ENCODE results near the gene MYO1D.

Gene MYO1D

GRCh38 chr17:32673964-32674363 lies 203.0 kb downstream of the MYO1D start:
- no peaks in the 10 kb centered on the region for H3K36me3 ChIP-seq (ENCODE audit: control insufficient read depth, insufficient read depth, low read length)
- H3K27me3 ChIP-seq (ENCODE audit: insufficient read depth, low read length, poor library complexity): no peaks in the 10 kb centered on the region
- H2BK5ac ChIP-seq (ENCODE audit: low read length): no peak overlapping the region
- no CpG with 5 or more reads among the region's 3 CpGs for WGBS (ENCODE audit: extremely low coverage, insufficient coverage, low lambda C conversion rate)
- H4K5ac ChIP-seq (ENCODE audit: low read length): no peak overlapping the region
- H2BK15ac ChIP-seq (replicated peaks; ENCODE audit: low read depth): no peak overlapping the region
- DNase-seq: peak; percentile 14
- no peak overlapping the region for H3K4me3 ChIP-seq (ENCODE audit: low read length)
- H3K23ac ChIP-seq (ENCODE audit: low read length): no peak overlapping the region
- no peak overlapping the region for H3K56ac ChIP-seq (ENCODE audit: low read length)
- H3K4me1 ChIP-seq (ENCODE audit: control insufficient read depth, low read depth, low read length): no peaks in the 10 kb centered on the region
- no peak overlapping the region for H2AK5ac ChIP-seq (ENCODE audit: low read length)
- H3K79me1 ChIP-seq (ENCODE audit: low read length): no peaks in the 10 kb centered on the region
- H3K4me2 ChIP-seq (ENCODE audit: low read length): no peak overlapping the region
- no peak overlapping the region for H3K9ac ChIP-seq (ENCODE audit: low read length)
- H4K8ac ChIP-seq (ENCODE audit: low read depth, low read length): no peak overlapping the region
- H3K79me2 ChIP-seq (ENCODE audit: control insufficient read depth, insufficient read depth, low read length): no peaks in the 10 kb centered on the region
- no peak overlapping the region for H2BK120ac ChIP-seq (ENCODE audit: low read depth, low read length)
- no peak overlapping the region for H3K18ac ChIP-seq (ENCODE audit: low read length)
- no peak overlapping the region for H3K27ac ChIP-seq (ENCODE audit: low read depth, low read length)
- H3K4ac ChIP-seq (ENCODE audit: low read depth, low read length): no peak overlapping the region

- Histone ChIP-seq H3K4me2 (ENCODE audit: low read length) (no peak overlapping the region), H3K56ac (ENCODE audit: low read length) (no peak overlapping the region), H3K36me3 (ENCODE audit: control insufficient read depth, insufficient read depth, low read length) (no peaks in the 10 kb centered on the region), H2BK15ac (replicated peaks; ENCODE audit: low read depth) (no peak overlapping the region), H3K4ac (ENCODE audit: low read depth, low read length) (no peak overlapping the region), H3K27ac (ENCODE audit: low read depth, low read length) (no peak overlapping the region), H4K8ac (ENCODE audit: low read depth, low read length) (no peak overlapping the region), H3K9ac (ENCODE audit: low read length) (no peak overlapping the region), H3K4me3 (ENCODE audit: low read length) (no peak overlapping the region), H2BK120ac (ENCODE audit: low read depth, low read length) (no peak overlapping the region), H3K23ac (ENCODE audit: low read length) (no peak overlapping the region), H3K18ac (ENCODE audit: low read length) (no peak overlapping the region), H3K27me3 (ENCODE audit: insufficient read depth, low read length, poor library complexity) (no peaks in the 10 kb centered on the region), H3K4me1 (ENCODE audit: control insufficient read depth, low read depth, low read length) (no peaks in the 10 kb centered on the region), H2AK5ac (ENCODE audit: low read length) (no peak overlapping the region), H4K5ac (ENCODE audit: low read length) (no peak overlapping the region), H3K79me1 (ENCODE audit: low read length) (no peaks in the 10 kb centered on the region), H2BK5ac (ENCODE audit: low read length) (no peak overlapping the region), H3K79me2 (ENCODE audit: control insufficient read depth, insufficient read depth, low read length) (no peaks in the 10 kb centered on the region)
- no CpG with 5 or more reads among the region's 1 CpG for WGBS (ENCODE audit: extremely low coverage, insufficient coverage, low lambda C conversion rate)
- DNase-seq: no peak
Observed at GRCh38 chr17:32672711-32673110, 204.2 kb downstream of the MYO1D start.

GRCh38 chr17:32671896-32672295 lies 205.0 kb downstream of the MYO1D start:
- no peak overlapping the region for H2BK120ac ChIP-seq (ENCODE audit: low read depth, low read length)
- whole genome bisulfite sequencing (ENCODE audit: extremely low coverage, insufficient coverage, low lambda C conversion rate): no CpG with 5 or more reads among the region's 1 CpG
- H3K4ac ChIP-seq (ENCODE audit: low read depth, low read length): no peak overlapping the region
- H3K27ac ChIP-seq (ENCODE audit: low read depth, low read length): no peak overlapping the region
- no peak overlapping the region for H3K56ac ChIP-seq (ENCODE audit: low read length)
- H2BK15ac ChIP-seq (replicated peaks; ENCODE audit: low read depth): no peak overlapping the region
- no peaks in the 10 kb centered on the region for H3K36me3 ChIP-seq (ENCODE audit: control insufficient read depth, insufficient read depth, low read length)
- H3K4me2 ChIP-seq (ENCODE audit: low read length): no peak overlapping the region
- H3K79me2 ChIP-seq (ENCODE audit: control insufficient read depth, insufficient read depth, low read length): no peaks in the 10 kb centered on the region
- no peak overlapping the region for H3K23ac ChIP-seq (ENCODE audit: low read length)
- H3K79me1 ChIP-seq (ENCODE audit: low read length): no peaks in the 10 kb centered on the region
- no peak overlapping the region for H4K8ac ChIP-seq (ENCODE audit: low read depth, low read length)
- no peak overlapping the region for H3K9ac ChIP-seq (ENCODE audit: low read length)
- no peaks in the 10 kb centered on the region for H3K27me3 ChIP-seq (ENCODE audit: insufficient read depth, low read length, poor library complexity)
- no peaks in the 10 kb centered on the region for H3K4me1 ChIP-seq (ENCODE audit: control insufficient read depth, low read depth, low read length)
- H3K18ac ChIP-seq (ENCODE audit: low read length): no peak overlapping the region
- no peak for DNase-seq
- H2AK5ac ChIP-seq (ENCODE audit: low read length): no peak overlapping the region
- H2BK5ac ChIP-seq (ENCODE audit: low read length): no peak overlapping the region
- no peak overlapping the region for H3K4me3 ChIP-seq (ENCODE audit: low read length)
- H4K5ac ChIP-seq (ENCODE audit: low read length): no peak overlapping the region

GRCh38 chr17:32664936-32665583 lies 211.9 kb downstream of the MYO1D start:
- Histone ChIP-seq H2BK120ac (ENCODE audit: low read depth, low read length) (no peak overlapping the region), H2BK5ac (ENCODE audit: low read length) (no peak overlapping the region), H3K79me1 (ENCODE audit: low read length) (no peaks in the 10 kb centered on the region), H3K27ac (ENCODE audit: low read depth, low read length) (no peak overlapping the region), H2AK5ac (ENCODE audit: low read length) (no peak overlapping the region), H3K56ac (ENCODE audit: low read length) (no peak overlapping the region), H3K4me3 (ENCODE audit: low read length) (no peak overlapping the region), H2BK15ac (replicated peaks; ENCODE audit: low read depth) (no peak overlapping the region), H3K79me2 (ENCODE audit: control insufficient read depth, insufficient read depth, low read length) (no peaks in the 10 kb centered on the region), H3K9ac (ENCODE audit: low read length) (no peak overlapping the region), H3K4me2 (ENCODE audit: low read length) (no peak overlapping the region), H3K36me3 (ENCODE audit: control insufficient read depth, insufficient read depth, low read length) (no peaks in the 10 kb centered on the region), H3K18ac (ENCODE audit: low read length) (no peak overlapping the region), H3K27me3 (ENCODE audit: insufficient read depth, low read length, poor library complexity) (no peaks in the 10 kb centered on the region), H4K8ac (ENCODE audit: low read depth, low read length) (no peak overlapping the region), H3K4me1 (ENCODE audit: control insufficient read depth, low read depth, low read length) (no peaks in the 10 kb centered on the region), H3K4ac (ENCODE audit: low read depth, low read length) (no peak overlapping the region), H3K23ac (ENCODE audit: low read length) (no peak overlapping the region), H4K5ac (ENCODE audit: low read length) (no peak overlapping the region)
- DNase-seq: no peak
- no CpG with 5 or more reads among the region's 9 CpGs for WGBS (ENCODE audit: extremely low coverage, insufficient coverage, low lambda C conversion rate)

- Histone ChIP-seq H3K4me1 (ENCODE audit: control insufficient read depth, low read depth, low read length) (no peaks in the 10 kb centered on the region), H3K18ac (ENCODE audit: low read length) (no peak overlapping the region), H3K4me2 (ENCODE audit: low read length) (no peak overlapping the region), H3K79me2 (ENCODE audit: control insufficient read depth, insufficient read depth, low read length) (no peaks in the 10 kb centered on the region), H4K5ac (ENCODE audit: low read length) (no peak overlapping the region), H2BK120ac (ENCODE audit: low read depth, low read length) (no peak overlapping the region), H3K27ac (ENCODE audit: low read depth, low read length) (no peak overlapping the region), H3K4me3 (ENCODE audit: low read length) (no peak overlapping the region), H3K36me3 (ENCODE audit: control insufficient read depth, insufficient read depth, low read length) (no peaks in the 10 kb centered on the region), H3K23ac (ENCODE audit: low read length) (no peak overlapping the region), H2AK5ac (ENCODE audit: low read length) (no peak overlapping the region), H2BK5ac (ENCODE audit: low read length) (no peak overlapping the region), H3K9ac (ENCODE audit: low read length) (no peak overlapping the region), H2BK15ac (replicated peaks; ENCODE audit: low read depth) (no peak overlapping the region), H3K27me3 (ENCODE audit: insufficient read depth, low read length, poor library complexity) (no peaks in the 10 kb centered on the region), H3K4ac (ENCODE audit: low read depth, low read length) (no peak overlapping the region), H3K79me1 (ENCODE audit: low read length) (no peaks in the 10 kb centered on the region), H4K8ac (ENCODE audit: low read depth, low read length) (no peak overlapping the region), H3K56ac (ENCODE audit: low read length) (no peak overlapping the region)
- WGBS (ENCODE audit: extremely low coverage, insufficient coverage, low lambda C conversion rate): no CpG with 5 or more reads among the region's 5 CpGs
- DNase-seq: no peak
Observed at GRCh38 chr17:32660496-32660985, 216.4 kb downstream of the MYO1D start.

- H3K79me2 ChIP-seq (ENCODE audit: control insufficient read depth, insufficient read depth, low read length): no peaks in the 10 kb centered on the region
- no peaks in the 10 kb centered on the region for H3K27me3 ChIP-seq (ENCODE audit: insufficient read depth, low read length, poor library complexity)
- H3K4me1 ChIP-seq (ENCODE audit: control insufficient read depth, low read depth, low read length): no peaks in the 10 kb centered on the region
- peak; percentile 62 for DNase-seq
- no peaks in the 10 kb centered on the region for H3K36me3 ChIP-seq (ENCODE audit: control insufficient read depth, insufficient read depth, low read length)
- no peak overlapping the region for H3K9ac ChIP-seq (ENCODE audit: low read length)
- H4K8ac ChIP-seq (ENCODE audit: low read depth, low read length): no peak overlapping the region
- no peaks in the 10 kb centered on the region for H3K79me1 ChIP-seq (ENCODE audit: low read length)
- no peak overlapping the region for H2BK120ac ChIP-seq (ENCODE audit: low read depth, low read length)
- no peak overlapping the region for H3K56ac ChIP-seq (ENCODE audit: low read length)
- H3K27ac ChIP-seq (ENCODE audit: low read depth, low read length): no peak overlapping the region
- no peak overlapping the region for H4K5ac ChIP-seq (ENCODE audit: low read length)
- H3K18ac ChIP-seq (ENCODE audit: low read length): no peak overlapping the region
- H3K23ac ChIP-seq (ENCODE audit: low read length): no peak overlapping the region
- H3K4me3 ChIP-seq (ENCODE audit: low read length): no peak overlapping the region
- H2AK5ac ChIP-seq (ENCODE audit: low read length): no peak overlapping the region
- no CpG with 5 or more reads among the region's 5 CpGs for WGBS (ENCODE audit: extremely low coverage, insufficient coverage, low lambda C conversion rate)
- H2BK5ac ChIP-seq (ENCODE audit: low read length): no peak overlapping the region
- H2BK15ac ChIP-seq (replicated peaks; ENCODE audit: low read depth): no peak overlapping the region
- H3K4me2 ChIP-seq (ENCODE audit: low read length): no peak overlapping the region
- H3K4ac ChIP-seq (ENCODE audit: low read depth, low read length): no peak overlapping the region
Observed at GRCh38 chr17:32659419-32659842, 217.5 kb downstream of the MYO1D start.
